ENCODE results near the gene NOL3. TPM values are rescaled to one million over a fixed set of nuclear protein-coding genes. Genes with fewer than 3 reads are reported as not detected.

Gene NOL3
- total and polyA plus RNA-seq, 9 of the 15 experiments (the other 6 are each of a cell fraction or from before 2014, with no cell fraction given) = 0.45 to 14.0 (median 5.4) TPM

GRCh38 chr16:67165121-67166078 is 4.9 kb upstream of the NOL3 start:
- POLR2A ChIA-PET = interaction anchor here (0.5 to 0.6 kb wide), 2 partner anchors 12 to 315 kb away, joined by 3 read pairs; no protein-coding TSS in a partner anchor
- no peak for ATAC-seq
- peak in 1 of 4 experiments; percentile 29 for DNase-seq (ENCODE audit: extremely low read depth in 1 of 4, low spot score in 3 of 4)
- H3K9ac ChIP-seq (ENCODE audit: insufficient read depth in 1 of 2, low read depth in 2 of 2, low read length in 2 of 2) = peak overlapping the region; percentile 76 to 95
- 89% methylated on average over 40 of the region's 85 CpGs for WGBS (ENCODE audit: insufficient coverage, low coverage, missing lambda C conversion rate)
- H3K9me1 ChIP-seq (ENCODE audit: control insufficient read depth, insufficient read depth, low read length) = no peaks in the 10 kb centered on the region
- H3K4me1 ChIP-seq (replicated peaks in 1 of 2; ENCODE audit: control insufficient read depth in 2 of 2, insufficient read depth in 2 of 2, low read length in 2 of 2) = peaks cover 19 to 84% of the 10 kb centered on the region in 2 experiments
- peaks cover 13% of the 10 kb centered on the region; the same call in 2 of the 3 replicates for H3K36me3 ChIP-seq (ENCODE audit: control insufficient read depth, insufficient read depth, low read length)
- BruUV-seq (replicated peaks) = no TSS peak
- no peak for FAIRE-seq
- peaks cover 12% of the 10 kb centered on the region for H3K79me2 ChIP-seq (ENCODE audit: control insufficient read depth, insufficient read depth, low read length)
- H3K27ac ChIP-seq (ENCODE audit: extremely low read depth, low read depth, low read length) = peak overlapping the region; percentile 82
- no peaks in the 10 kb centered on the region for H4K20me1 ChIP-seq (replicated peaks; ENCODE audit: control insufficient read depth, insufficient read depth, low read length)
- intact Hi-C loops (cut with micrococcal nuclease) (no loop called here), in situ Hi-C loops (cut with MboI) (loop anchor here (25.0 kb wide), 1 partner anchor 203 kb away; the partner anchor contains the start of gene CES3)
- no peak overlapping the region for H2AFZ ChIP-seq (ENCODE audit: low read depth, low read length)
- H3K4me2 ChIP-seq (ENCODE audit: insufficient read depth, low read length) = peak overlapping the region; percentile 54
- H3K4me3 ChIP-seq = peak overlapping the region; percentile 34; the same call in 1 of the 2 replicates
- no peaks in the 10 kb centered on the region for H3K9me3 ChIP-seq (replicated peaks; ENCODE audit: control insufficient read depth, insufficient read depth, low read depth, low read length)
- CTCF ChIA-PET (ENCODE audit: low intra/inter-chr PET ratio) = no interaction called here
- no peaks in the 10 kb centered on the region for H3K27me3 ChIP-seq (ENCODE audit: control insufficient read depth in 2 of 2, insufficient read depth in 2 of 2, low read length in 2 of 2)
- TF ChIP-seq E4F1 (CRISPR knock-in tag; IDR thresholded peaks at IDR 0.05; ENCODE audit: borderline replicate concordance) = no peak
- no peak for TF ChIP-seq POU5F1 (IDR thresholded peaks at IDR 0.05; ENCODE audit: borderline replicate concordance, low read depth, low read length, partially characterized antibody)
- peak; percentile 49 for TF ChIP-seq PCBP1 (IDR thresholded peaks at IDR 0.05; ENCODE audit: low read depth, low read length, poor library complexity, severe bottlenecking)
- TF ChIP-seq HNRNPL (IDR thresholded peaks at IDR 0.05; ENCODE audit: low read depth, low read length) = peak; percentile 68; the same call in 1 of the 2 replicates
- no peak for TF ChIP-seq ZNF589 (CRISPR knock-in tag; IDR thresholded peaks at IDR 0.05; ENCODE audit: low read depth)
- peak; percentile 57; the same call in 1 of the 2 replicates for TF ChIP-seq RBM14 (IDR thresholded peaks at IDR 0.05; ENCODE audit: borderline replicate concordance, insufficient read depth, low read depth, low read length)
- TF ChIP-seq BCOR (IDR thresholded peaks at IDR 0.05) = peak; percentile 20; the same call in 1 of the 2 replicates
- TF ChIP-seq TGIF2 (CRISPR knock-in tag; IDR thresholded peaks at IDR 0.05) = 0 out of 2 replicates have a peak, but pooled peaks have one; percentile 6
- peak; percentile 99 for TF ChIP-seq ZBTB33 (CRISPR knock-in tag; IDR thresholded peaks at IDR 0.05)
- TF ChIP-seq ZFX (CRISPR knock-in tag; IDR thresholded peaks at IDR 0.05) = peak; percentile 10; the same call in 1 of the 2 replicates
- no peak for TF ChIP-seq MEIS2 (IDR thresholded peaks at IDR 0.05; ENCODE audit: partially characterized antibody)
- peak; percentile 64 for TF ChIP-seq PRPF4 (IDR thresholded peaks at IDR 0.05; ENCODE audit: insufficient read depth, low read depth, low read length, poor library complexity, severe bottlenecking)
- TF ChIP-seq ID3 (CRISPR knock-in tag; IDR thresholded peaks at IDR 0.05) = no peak
- 0 out of 2 replicates have a peak, but pooled peaks have one; percentile 2 for TF ChIP-seq ID3 (tag; IDR thresholded peaks at IDR 0.05)
